Testis (tissue), 3 donors: ENCODE results near the gene ANAPC2. TPM values are rescaled to one million over a fixed set of nuclear protein-coding genes. Genes with fewer than 3 reads are reported as not detected.

Experiments used
- DNase-seq: peaks from one replicate; pipeline ENCODE4 v3.0.0-alpha.2; 2019
- H3K27ac ChIP-seq, 2 donors: fragments of 200-600 bp; sonication (generic); one replicate each; pipeline ENCODE4 v1.5.1; 2019
- H3K27me3 ChIP-seq: fragments of 200-600 bp; sonication (generic); one replicate; pipeline ENCODE4 v1.5.1; 2019
- H3K36me3 ChIP-seq: fragments of 200-600 bp; sonication (generic); one replicate; pipeline ENCODE4 v1.5.1; 2017; ENCODE audit warnings: low read depth; ENCODE audit errors: missing control alignments
- H3K4me1 ChIP-seq: fragments of 200-600 bp; sonication (generic); one replicate; pipeline ENCODE4 v1.5.1; 2019
- H3K4me3 ChIP-seq, 2 donors: fragments of 200-600 bp; sonication (generic); one replicate each; pipeline ENCODE4 v1.5.1; 2017 to 2019
- H3K9me3 ChIP-seq: fragments of 200-600 bp; sonication (generic); one replicate; pipeline ENCODE4 v1.5.1; 2017
- POLR2A ChIP-seq: fragments of 450-650 bp; IDR thresholded peaks from one replicate; pipeline ENCODE4 v1.6.1; 2017; ENCODE audit warnings: antibody characterized with exemption, mild to moderate bottlenecking, moderate library complexity
- WGBS, 2 donors: methylation state at CpG; one replicate each; pipeline ENCODE4 v1.1.5; 2018; 5-methylcytosine and 5-hydroxymethylcytosine counted together
- intact Hi-C: fragments of 100-400 bp; cut with DNase I; formaldehyde crosslinking; loops from one replicate; pipeline ENCODE4 v1.15.1; 2023; ENCODE audit warnings: low total_unique reads
- polyA plus RNA-seq: library from polyadenylated mRNA; stranded (reverse); fragments of 350-450 nt; fragmentation: Illumina TruSeq; extraction: RNeasy Lipid Tissue Mini Kit (QIAGEN cat#74804); gene quantifications from one replicate; pipeline ENCODE4 v1.2.3, GENCODE V29; 2014; ENCODE audit warnings: low read depth, low replicate concordance; ENCODE audit not compliant: insufficient read depth
- total RNA-seq, 2 donors: library from RNA; depleted of rRNA; stranded (reverse); fragments of >200 nt; gene quantifications; one replicate each; pipeline ENCODE4 v1.2.3, GENCODE V29; 2016
- TF ChIP-seq, protein P1 (sequence below), 3 experiments: fragments of 450-650 bp in 2 of 3; fragments of 200-600 bp in 1 of 3; sonication (generic) in 1 of 3; IDR thresholded peaks; one replicate each; pipeline ENCODE4 v1.5.1; 2016 to 2019; ENCODE audit warnings: antibody characterized with exemption in 3 of 3, mild to moderate bottlenecking in 2 of 3, moderate library complexity in 1 of 3

The ANAPC2 gene
- total and polyA plus RNA-seq, 3 donors from 2014 or later, result 80.6 to 98.5 (median 91.0) TPM

DNA sequence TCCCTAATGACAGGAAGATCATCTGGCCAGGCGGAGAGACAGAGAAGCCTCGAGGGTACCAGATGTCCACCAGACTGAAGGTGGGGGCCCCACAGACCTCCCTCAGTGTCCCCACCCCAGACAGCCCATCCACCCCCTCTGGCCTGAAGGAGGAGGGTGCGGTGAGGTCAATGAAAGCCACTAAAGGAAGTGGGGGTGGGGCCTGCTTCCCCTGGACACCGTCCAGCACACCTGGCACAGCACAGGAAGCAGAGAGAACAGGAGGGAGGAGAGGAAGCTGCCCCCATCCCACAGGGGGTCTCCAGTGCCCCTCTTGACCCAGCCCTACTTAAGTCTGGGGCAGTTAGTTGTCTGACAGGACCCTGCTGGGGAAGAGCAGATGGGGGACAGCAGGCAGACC is 29.7 kb downstream of the ANAPC2 start:
- TF ChIP-seq POLR2A, result no peak
- TF ChIP-seq, protein P1, sequence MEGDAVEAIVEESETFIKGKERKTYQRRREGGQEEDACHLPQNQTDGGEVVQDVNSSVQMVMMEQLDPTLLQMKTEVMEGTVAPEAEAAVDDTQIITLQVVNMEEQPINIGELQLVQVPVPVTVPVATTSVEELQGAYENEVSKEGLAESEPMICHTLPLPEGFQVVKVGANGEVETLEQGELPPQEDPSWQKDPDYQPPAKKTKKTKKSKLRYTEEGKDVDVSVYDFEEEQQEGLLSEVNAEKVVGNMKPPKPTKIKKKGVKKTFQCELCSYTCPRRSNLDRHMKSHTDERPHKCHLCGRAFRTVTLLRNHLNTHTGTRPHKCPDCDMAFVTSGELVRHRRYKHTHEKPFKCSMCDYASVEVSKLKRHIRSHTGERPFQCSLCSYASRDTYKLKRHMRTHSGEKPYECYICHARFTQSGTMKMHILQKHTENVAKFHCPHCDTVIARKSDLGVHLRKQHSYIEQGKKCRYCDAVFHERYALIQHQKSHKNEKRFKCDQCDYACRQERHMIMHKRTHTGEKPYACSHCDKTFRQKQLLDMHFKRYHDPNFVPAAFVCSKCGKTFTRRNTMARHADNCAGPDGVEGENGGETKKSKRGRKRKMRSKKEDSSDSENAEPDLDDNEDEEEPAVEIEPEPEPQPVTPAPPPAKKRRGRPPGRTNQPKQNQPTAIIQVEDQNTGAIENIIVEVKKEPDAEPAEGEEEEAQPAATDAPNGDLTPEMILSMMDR (IDR thresholded peaks at IDR 0.05), result no peak
- Histone ChIP-seq H3K4me3 (no peak overlapping the region), H3K9me3 (no peaks in the 10 kb centered on the region), H3K27ac (no peak overlapping the region), H3K4me1 (peaks cover 11% of the 10 kb centered on the region), H3K36me3 (no peaks in the 10 kb centered on the region), H3K27me3 (no peaks in the 10 kb centered on the region)
- DNase-seq, result no peak
- intact Hi-C loops, result no loop called here
- 38 to 50% methylated on average over 4 of the region's 4 CpGs for WGBS, 2 donors

DNA sequence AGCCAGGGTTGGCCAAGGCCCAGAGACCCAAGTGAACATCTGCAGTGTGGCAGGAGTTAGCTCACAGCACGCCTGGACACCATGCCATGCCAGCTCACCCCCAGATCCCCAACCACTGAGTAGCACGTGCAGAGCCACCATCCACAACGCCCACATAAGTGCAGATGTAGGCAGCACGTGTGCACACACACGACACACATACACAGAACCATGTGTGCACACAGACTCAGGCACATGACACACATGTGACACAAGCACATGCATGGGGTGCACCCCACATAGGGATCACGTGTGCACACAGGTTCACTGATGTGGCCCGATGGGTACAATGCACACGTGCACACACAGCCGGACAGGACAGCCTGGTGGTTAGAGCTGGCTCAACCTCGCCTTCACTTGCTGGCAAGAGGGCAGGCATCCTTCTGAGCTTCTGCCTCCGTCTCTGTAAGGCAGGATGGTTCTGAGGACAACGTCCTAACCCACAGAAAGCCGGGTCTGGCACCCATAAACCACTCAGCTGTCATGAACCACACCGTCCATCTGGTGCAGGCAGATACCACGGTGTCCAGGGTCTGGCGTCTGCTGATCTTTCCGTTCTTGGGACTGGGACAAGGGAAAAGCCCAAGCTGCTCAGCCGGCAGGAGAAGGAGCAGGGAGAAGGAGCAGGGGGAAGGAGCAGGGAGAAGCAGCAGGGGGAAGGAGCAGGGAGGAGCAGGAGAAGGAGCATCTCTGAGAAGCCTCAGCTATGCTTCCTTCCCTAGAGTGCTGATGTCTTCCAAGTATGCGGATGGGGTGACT is 30.5 kb downstream of the ANAPC2 start:
- WGBS, 2 donors, result 67 to 70% methylated on average over 18 to 19 of the region's 19 CpGs
- intact Hi-C loops, result no loop called here
- H3K9me3 ChIP-seq, result no peaks in the 10 kb centered on the region
- H3K27me3 ChIP-seq, result no peaks in the 10 kb centered on the region
- peaks cover 4% of the 10 kb centered on the region for H3K4me1 ChIP-seq
- no peak overlapping the region for H3K27ac ChIP-seq
- TF ChIP-seq POLR2A, result no peak
- no peak for DNase-seq
- no peak overlapping the region for H3K4me3 ChIP-seq
- H3K36me3 ChIP-seq, result no peaks in the 10 kb centered on the region

DNA sequence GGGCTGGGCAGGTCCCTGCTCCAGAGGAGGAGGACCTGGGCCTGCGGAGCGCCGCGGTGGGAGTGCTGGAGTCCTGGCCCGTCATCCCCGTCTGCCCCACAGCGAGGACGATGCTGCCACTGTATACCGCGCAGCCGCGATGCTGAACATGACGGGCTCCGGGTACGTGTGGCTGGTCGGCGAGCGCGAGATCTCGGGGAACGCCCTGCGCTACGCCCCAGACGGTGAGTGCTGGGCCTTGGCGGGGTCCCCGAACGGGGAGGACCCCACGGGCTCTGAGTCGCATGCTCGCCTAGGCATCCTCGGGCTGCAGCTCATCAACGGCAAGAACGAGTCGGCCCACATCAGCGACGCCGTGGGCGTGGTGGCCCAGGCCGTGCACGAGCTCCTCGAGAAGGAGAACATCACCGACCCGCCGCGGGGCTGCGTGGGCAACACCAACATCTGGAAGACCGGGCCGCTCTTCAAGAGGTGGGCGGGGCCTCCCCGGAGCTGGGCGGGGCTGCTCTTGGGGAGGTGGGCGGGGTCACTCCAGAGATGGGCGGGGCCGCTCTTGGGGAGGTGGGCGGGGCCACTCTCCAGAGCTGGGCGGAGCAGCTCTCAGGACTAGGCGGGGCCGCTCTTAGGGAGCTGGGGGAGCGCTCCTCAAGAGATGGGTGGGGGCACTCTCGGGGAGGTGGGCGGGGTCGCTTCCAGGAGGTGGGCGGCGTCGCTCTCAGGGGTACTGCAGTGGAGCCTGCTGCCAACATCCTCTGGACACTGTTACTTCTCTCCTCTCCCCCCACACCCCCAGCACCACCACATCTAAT is 31.6 kb downstream of the ANAPC2 start:
- TF ChIP-seq, protein P1 (IDR thresholded peaks at IDR 0.05), result no peak
- Histone ChIP-seq H3K27ac (no peak overlapping the region), H3K36me3 (no peaks in the 10 kb centered on the region), H3K27me3 (no peaks in the 10 kb centered on the region), H3K4me3 (peak overlapping the region; percentile 27 to 48), H3K9me3 (no peaks in the 10 kb centered on the region), H3K4me1 (peaks cover 4% of the 10 kb centered on the region)
- WGBS, 2 donors, result 0 to 1% methylated on average over 21 to 59 of the region's 65 CpGs
- peak; percentile 70 for DNase-seq
- intact Hi-C loops, result no loop called here

DNA sequence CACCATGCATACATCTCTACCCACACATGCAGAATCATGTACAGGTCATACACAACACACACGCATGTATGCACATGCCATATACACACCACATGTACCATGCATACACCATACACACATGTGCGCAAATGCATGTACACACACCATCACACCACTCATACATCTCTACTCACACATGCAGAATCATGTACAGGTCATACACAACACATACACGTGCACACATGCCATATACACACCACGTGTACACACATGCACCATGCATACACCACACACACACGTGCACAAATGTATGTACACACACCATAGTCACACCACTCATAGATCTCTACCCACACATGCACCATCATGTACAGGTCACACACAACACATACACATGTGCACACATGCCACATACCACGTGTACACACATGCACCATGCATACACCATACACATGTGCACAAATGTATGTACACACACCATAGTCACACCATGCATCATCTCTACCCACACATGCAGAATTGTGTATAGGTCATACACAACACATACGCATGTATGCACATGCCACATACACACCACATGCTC is 35.4 kb downstream of the ANAPC2 start:
- H3K27me3 ChIP-seq, result no peaks in the 10 kb centered on the region
- 74 to 87% methylated on average over 7 of the region's 7 CpGs for WGBS, 2 donors

More for the DNA sequence above, 35.4 kb downstream of the ANAPC2 start:
- Histone ChIP-seq H3K27ac (no peak overlapping the region), H3K4me1 (peaks cover 4% of the 10 kb centered on the region), H3K36me3 (no peaks in the 10 kb centered on the region), H3K9me3 (no peaks in the 10 kb centered on the region), H3K4me3 (no peak overlapping the region)
- intact Hi-C loops, result no loop called here
- no peak for TF ChIP-seq POLR2A
- TF ChIP-seq, protein P1 (IDR thresholded peaks at IDR 0.05), result no peak
- no peak for DNase-seq
